GM03348 (cell line): ENCODE results near the gene OR2L5.

Experiments used
- DNase-seq: peaks from one replicate; pipeline ENCODE4 v3.0.0; 2012; ENCODE audit warnings: low spot score

Gene OR2L5, protein sequence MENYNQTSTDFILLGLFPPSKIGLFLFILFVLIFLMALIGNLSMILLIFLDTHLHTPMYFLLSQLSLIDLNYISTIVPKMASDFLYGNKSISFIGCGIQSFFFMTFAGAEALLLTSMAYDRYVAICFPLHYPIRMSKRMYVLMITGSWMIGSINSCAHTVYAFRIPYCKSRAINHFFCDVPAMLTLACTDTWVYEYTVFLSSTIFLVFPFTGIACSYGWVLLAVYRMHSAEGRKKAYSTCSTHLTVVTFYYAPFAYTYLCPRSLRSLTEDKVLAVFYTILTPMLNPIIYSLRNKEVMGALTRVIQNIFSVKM

DNA sequence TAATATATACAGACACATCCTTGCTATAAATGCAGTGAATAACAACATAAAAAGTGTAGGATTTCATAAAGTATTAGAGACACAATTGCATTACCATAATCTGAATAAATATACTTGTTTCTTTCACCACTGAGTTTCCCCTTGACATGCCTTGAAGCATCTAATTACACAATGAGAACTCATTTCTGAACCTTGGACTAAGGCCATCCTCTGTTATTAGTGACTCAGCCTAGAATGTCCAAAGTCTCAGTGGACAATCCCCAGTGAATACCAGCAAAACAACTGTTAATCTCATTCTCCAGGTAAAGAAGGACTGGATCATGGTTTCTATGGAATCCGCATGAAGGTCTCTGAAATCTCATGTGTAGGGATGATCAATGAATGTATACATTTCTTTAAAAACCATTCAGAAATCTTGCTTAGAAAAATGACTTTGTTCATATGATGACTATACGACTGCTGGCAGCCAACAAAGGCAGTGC, at the start of gene OR2L5:
Gene OR2L5 (plus strand): TSS at position 432 of the 482 bp plus-strand sequence. CDS start 8,288 bp downstream, outside the sequence.
- DNase-seq, result no peak

- no peak for DNase-seq
Observed at GRCh38 chr1:247964933-247965332, 48.5 kb upstream of the OR2L5 start, which contains the start of gene OR2AK2. OR2AK2 (plus strand) TSS chr1:247965233; CDS start chr1:247965377, 144 bp downstream.

DNA sequence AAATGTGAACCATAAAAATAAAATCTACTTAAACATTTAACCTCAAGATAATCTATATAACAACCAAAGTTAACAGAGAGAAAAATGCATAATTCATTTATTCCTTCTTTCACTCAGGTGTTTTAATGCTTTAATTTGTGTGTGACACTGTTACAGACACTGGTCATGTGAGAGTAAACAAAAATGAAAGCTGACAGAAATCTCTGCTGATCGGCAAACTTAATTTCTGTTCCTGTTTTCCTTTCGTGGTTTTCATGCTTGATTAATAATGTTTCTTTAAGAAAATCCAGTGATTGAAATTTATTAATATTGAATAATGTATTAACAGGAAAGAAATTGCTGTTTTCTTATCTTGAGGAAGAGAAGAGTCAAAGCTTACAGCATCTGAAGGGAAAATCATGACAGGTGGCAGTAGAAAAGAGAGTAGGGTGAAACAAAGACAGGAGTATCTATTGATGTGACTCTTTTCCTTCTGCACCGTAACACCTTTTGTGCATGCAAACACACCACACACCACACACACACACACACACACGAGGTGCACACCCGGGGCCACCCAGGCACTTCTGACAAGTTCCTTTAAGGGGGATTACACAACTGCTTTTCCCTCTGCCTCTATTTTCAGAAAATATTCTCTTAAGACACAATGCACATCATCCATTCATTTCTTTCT, 46.8 kb upstream of the OR2L5 start:
- DNase-seq, result no peak

GRCh38 chr1:247992986-247993385, 20.5 kb upstream of the OR2L5 start:
- DNase-seq, result no peak

DNA sequence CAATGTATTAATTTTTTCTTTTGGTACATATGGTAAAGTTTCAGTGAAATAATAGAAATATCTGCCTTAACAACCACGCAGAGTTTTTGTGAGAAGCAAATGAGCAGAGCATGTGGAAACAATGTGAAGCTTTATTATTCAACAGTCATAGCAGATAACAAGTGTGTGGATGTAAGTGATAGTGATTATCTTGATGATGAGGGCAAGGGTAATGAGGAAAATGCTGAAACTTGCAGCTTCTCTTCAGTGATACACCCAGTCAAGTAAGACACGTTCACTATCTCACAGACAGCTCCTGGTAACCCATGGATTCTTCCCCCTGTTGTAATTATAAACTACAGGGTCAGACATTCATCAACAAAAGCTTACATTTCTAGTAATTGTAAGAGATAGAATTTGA, 14.6 kb upstream of the OR2L5 start:
- no peak for DNase-seq

GRCh38 chr1:248000169-248000568, 13.3 kb upstream of the OR2L5 start:
- DNase-seq, result no peak

DNA sequence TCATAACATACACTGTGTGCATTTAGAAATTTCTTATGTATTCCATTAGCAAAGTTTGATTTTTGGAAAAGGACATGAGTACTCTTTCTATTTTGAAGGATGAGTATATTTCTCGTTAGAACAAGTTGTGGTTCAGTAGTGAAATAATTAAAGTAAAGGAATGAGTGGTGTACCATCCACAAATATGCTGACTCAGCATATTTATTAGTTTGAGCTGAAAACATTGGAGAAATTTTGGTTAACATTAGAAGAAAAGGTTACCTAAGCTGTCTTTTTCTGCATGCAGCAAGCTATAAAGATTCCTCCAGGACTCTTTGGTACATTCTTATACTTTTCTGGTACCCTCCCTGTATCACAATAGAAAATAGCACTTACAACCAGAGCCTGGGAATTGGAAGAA, 5.7 kb upstream of the OR2L5 start:
- DNase-seq, result no peak

GRCh38 chr1:248009681-248010080, 3.8 kb upstream of the OR2L5 start:
- no peak for DNase-seq

DNA sequence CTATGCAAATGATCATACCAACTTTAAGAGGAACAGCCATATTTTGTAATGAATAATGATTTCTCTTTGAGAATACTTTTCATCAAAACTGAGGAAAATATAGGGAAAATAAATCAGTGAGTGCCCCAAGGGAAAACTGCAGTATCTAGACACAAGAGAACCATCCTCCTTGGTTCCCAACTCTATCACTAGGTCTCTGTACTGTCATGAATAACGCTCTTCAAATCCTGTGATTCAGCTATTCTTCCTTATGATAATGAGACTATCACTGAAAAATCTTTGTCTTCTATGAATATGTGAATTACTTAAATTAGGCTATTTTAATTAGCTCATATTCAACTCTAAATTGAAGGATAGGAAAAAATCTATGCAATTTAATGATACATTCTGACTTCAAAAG, 2.3 kb downstream of the OR2L5 start:
- no peak for DNase-seq

- DNase-seq, result no peak
Observed at GRCh38 chr1:248029770-248030169, 16.3 kb downstream of the OR2L5 start, which contains the start of gene OR2L2. OR2L2 (plus strand) TSS chr1:248030070; CDS start chr1:248038268, 8,198 bp downstream.

- no peak for DNase-seq
Observed at GRCh38 chr1:248045209-248045608, 31.7 kb downstream of the OR2L5 start.

- no peak for DNase-seq
Observed at GRCh38 chr1:248046536-248046935, 33.1 kb downstream of the OR2L5 start, which contains the start of gene OR2L3. OR2L3 (plus strand) TSS chr1:248046836; CDS start chr1:248060682, 13,846 bp downstream.

DNA sequence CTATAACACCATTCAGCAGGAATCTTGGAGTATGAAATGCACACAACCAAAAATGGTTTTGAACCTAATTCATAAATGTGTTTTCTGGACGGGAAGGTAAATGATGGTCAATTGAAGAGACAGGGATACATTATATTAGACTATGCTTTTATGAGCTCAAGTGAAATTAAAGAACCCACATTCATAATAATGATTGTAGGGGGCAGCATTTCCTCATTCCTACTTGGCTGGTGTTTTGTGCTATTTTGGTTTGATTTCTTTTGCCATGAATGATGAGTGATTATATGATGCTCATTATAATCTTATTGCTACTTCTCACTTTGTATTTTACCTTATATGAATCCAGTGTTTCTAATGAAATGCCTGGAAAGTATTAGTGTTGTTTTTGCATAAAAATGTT, 33.5 kb downstream of the OR2L5 start:
- no peak for DNase-seq

DNA sequence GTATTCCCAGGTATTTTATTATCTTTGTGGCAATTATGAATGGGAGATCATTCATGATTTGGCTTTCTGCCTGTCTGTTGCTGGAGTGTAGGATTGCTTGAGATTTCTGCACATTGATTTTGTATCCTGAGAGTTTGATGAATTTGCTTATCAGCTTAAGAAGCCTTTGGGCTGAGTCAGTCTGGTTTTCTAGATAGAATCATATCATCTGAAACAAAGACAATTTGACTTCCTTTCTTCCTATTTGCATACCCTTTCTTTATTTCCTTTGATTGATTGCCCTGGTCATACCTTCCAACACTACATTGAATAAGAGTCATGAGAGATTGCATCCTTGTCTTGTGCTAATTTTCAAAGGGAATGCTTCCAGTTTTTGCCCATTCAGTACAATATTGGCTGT, 41.2 kb downstream of the OR2L5 start:
- no peak for DNase-seq

DNA sequence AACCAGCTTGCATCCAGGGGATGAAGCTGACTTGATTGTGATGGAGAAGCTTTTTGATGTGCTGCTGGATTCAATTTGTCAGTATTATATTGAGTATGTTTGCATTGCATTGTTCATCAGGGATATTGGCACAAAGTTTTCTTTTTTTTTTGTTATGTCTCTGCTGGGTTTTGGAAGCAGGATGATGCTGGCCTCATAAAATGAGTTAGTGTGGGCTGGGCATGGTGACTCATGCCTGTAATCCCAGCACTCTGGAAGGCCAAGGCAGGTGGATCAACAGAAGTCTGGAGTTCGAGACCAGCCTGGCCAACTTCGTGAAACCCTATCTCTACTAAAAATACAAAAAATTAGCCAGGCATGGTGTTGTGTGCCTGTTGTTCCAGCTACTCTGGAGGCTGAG, 41.8 kb downstream of the OR2L5 start:
- no peak for DNase-seq

- DNase-seq, result no peak
Observed at GRCh38 chr1:248065071-248065470, 51.6 kb downstream of the OR2L5 start.

GRCh38 chr1:248065604-248066003, 52.1 kb downstream of the OR2L5 start:
- DNase-seq, result no peak
